Lower leg skin (tissue), 4 donors: ENCODE data around the gene RPN2. TPM values are rescaled to one million over a fixed set of nuclear protein-coding genes. Genes with fewer than 3 reads are reported as not detected.

ENCODE experiments used
- DNase-seq, 2 donors: peaks; one replicate each; pipeline ENCODE4 v3.0.0-alpha.2; 2019; ENCODE audit warnings: low spot score in 2 of 2
- H3K4me3 ChIP-seq: fragments of 200-600 bp; sonication (generic); 2 replicates; pipeline ENCODE4 v1.5.1; 2017; ENCODE audit warnings: mild to moderate bottlenecking, low read depth; ENCODE audit not compliant: poor library complexity, severe bottlenecking
- POLR2A ChIP-seq, 2 donors: fragments of 450-650 bp; IDR thresholded peaks; one replicate each; pipeline ENCODE4 v1.6.1; 2016 to 2017; ENCODE audit warnings: antibody characterized with exemption in 2 of 2, mild to moderate bottlenecking in 1 of 2, moderate library complexity in 1 of 2
- WGBS, 2 donors: methylation state at CpG; one replicate each; pipeline ENCODE4 v1.1.5; 2018; 5-methylcytosine and 5-hydroxymethylcytosine counted together
- intact Hi-C: fragments of 100-400 bp; cut with DNase I; formaldehyde crosslinking; loops from one replicate; pipeline ENCODE4 v1.15.0; 2023; ENCODE audit warnings: low total_unique reads
- total RNA-seq, 4 donors: library from RNA; depleted of rRNA; stranded (reverse); fragments of >200 nt; gene quantifications; one replicate each; pipeline ENCODE4 v1.1.0, GENCODE V29; 2016
- TF ChIP-seq, protein P1 (sequence below), 3 donors: fragments of 450-650 bp; IDR thresholded peaks; one replicate each; pipeline ENCODE4 v1.5.1; 2016; ENCODE audit warnings: antibody characterized with exemption in 3 of 3, mild to moderate bottlenecking in 3 of 3, moderate library complexity in 2 of 3

The RPN2 gene
- total RNA-seq, 4 donors from 2014 or later, result 76.0 to 128 (median 102) TPM

- WGBS, 2 donors, result 90 to 94% methylated on average over 4 of the region's 4 CpGs
- no peak for TF ChIP-seq POLR2A (IDR thresholded peaks at IDR 0.05)
- TF ChIP-seq, protein P1, sequence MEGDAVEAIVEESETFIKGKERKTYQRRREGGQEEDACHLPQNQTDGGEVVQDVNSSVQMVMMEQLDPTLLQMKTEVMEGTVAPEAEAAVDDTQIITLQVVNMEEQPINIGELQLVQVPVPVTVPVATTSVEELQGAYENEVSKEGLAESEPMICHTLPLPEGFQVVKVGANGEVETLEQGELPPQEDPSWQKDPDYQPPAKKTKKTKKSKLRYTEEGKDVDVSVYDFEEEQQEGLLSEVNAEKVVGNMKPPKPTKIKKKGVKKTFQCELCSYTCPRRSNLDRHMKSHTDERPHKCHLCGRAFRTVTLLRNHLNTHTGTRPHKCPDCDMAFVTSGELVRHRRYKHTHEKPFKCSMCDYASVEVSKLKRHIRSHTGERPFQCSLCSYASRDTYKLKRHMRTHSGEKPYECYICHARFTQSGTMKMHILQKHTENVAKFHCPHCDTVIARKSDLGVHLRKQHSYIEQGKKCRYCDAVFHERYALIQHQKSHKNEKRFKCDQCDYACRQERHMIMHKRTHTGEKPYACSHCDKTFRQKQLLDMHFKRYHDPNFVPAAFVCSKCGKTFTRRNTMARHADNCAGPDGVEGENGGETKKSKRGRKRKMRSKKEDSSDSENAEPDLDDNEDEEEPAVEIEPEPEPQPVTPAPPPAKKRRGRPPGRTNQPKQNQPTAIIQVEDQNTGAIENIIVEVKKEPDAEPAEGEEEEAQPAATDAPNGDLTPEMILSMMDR (IDR thresholded peaks at IDR 0.05), result no peak
These were observed 15.1 kb upstream of the RPN2 start for GRCh38 chr20:37163832-37164554.

DNA sequence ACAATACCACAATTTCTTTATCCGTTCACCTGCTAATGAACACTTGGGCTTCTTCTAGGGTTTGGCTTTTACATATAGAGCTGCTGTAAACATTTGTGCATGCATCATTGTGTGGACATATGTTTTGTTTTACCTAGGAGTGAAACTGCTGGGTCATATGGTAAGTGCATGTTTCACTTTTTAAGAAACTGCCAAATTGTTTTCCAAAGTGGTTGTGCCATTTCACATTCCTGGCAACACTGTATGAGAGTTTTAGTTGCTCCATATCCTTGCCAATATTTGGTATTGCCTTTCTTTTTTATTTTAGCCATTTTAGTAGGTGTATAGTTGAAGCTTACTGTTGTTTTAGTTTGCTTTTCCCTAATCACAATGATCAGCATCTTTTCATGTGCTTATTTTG is 14.1 kb upstream of the RPN2 start:
- intact Hi-C loops, result no loop called here
- 94 to 100% methylated on average over 1 of the region's 1 CpG for WGBS, 2 donors
- H3K4me3 ChIP-seq, result no peak overlapping the region
- DNase-seq, result no peak
- TF ChIP-seq, protein P1 (IDR thresholded peaks at IDR 0.05), result no peak
- TF ChIP-seq POLR2A (IDR thresholded peaks at IDR 0.05), result no peak

More at GRCh38 chr20:37163832-37164554, 15.1 kb upstream of the RPN2 start:
- no peak overlapping the region for H3K4me3 ChIP-seq
- no peak for DNase-seq
- intact Hi-C loops, result no loop called here

DNA sequence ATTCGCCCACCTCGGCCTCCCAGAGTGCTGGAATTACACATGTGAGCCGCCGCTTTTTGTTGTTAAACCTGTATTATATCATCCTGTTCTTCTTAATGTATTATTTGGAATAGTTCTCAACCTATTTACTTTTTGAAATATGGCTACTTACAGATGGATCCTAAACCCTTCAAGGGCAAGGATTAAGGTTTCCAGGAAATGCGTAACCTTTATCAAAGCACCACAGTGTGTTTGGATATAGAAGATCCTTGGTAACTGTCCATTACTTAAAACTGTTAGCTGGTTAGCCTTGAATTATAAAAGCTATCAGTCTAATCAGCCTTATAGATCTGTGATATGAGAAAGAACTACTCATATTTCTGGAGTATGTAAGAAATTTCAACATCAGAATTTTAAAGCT is 12.3 kb upstream of the RPN2 start:
- intact Hi-C loops, result no loop called here
- no peak overlapping the region for H3K4me3 ChIP-seq
- TF ChIP-seq POLR2A (IDR thresholded peaks at IDR 0.05), result no peak
- TF ChIP-seq, protein P1 (IDR thresholded peaks at IDR 0.05), result no peak
- WGBS, 2 donors, result 95 to 98% methylated on average over 5 of the region's 5 CpGs
- no peak for DNase-seq

DNA sequence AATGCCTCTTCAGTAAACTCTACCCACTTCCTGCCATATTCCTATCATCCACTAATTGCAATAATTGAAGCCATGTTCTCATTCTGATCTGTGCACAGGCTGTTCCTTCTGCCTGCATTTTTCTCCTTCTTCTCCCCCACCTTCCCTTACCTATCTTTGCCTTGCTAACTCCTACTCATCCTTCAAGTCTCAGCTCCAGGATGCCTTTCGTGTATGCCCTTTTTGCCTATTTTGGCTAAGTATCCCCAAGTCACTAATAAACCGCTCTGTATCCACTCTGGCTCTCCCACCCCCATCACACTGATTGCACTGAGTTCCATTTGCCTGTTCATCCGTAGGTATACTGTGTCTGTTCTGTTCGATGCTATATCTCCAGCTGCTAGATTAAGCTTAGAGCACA is 6.3 kb upstream of the RPN2 start:
- no peak for DNase-seq
- WGBS, 2 donors, result 95 to 98% methylated on average over 4 of the region's 4 CpGs
- TF ChIP-seq POLR2A (IDR thresholded peaks at IDR 0.05), result no peak
- TF ChIP-seq, protein P1 (IDR thresholded peaks at IDR 0.05), result no peak
- no peak overlapping the region for H3K4me3 ChIP-seq
- intact Hi-C loops, result no loop called here

- H3K4me3 ChIP-seq, result peak overlapping the region; percentile 69
- TF ChIP-seq POLR2A (IDR thresholded peaks at IDR 0.05), result no peak
- TF ChIP-seq, protein P1 (IDR thresholded peaks at IDR 0.05), result no peak
- 9% methylated on average over 15 of the region's 15 CpGs for WGBS, 2 donors
- DNase-seq, result no peak
- intact Hi-C loops, result no loop called here
These were observed 774 bp downstream of the RPN2 start for GRCh38 chr20:37179683-37180524.
